Esophagus squamous epithelium (tissue), 4 donors: ENCODE measurements around the gene NR2C2.

Experiments used
- CTCF ChIP-seq, 6 experiments: fragments of 450-650 bp in 4 of 6; fragments of 200-600 bp in 2 of 6; sonication (generic) in 2 of 6; IDR thresholded peaks; one replicate each; pipeline ENCODE4 v1.5.1; 2016 to 2019; ENCODE audit warnings: antibody characterized with exemption in 6 of 6, mild to moderate bottlenecking in 4 of 6, moderate library complexity in 4 of 6
- POLR2A ChIP-seq, 4 donors: fragments of 450-650 bp; IDR thresholded peaks; one replicate each; pipeline ENCODE4 v1.6.1; 2017; ENCODE audit warnings: antibody characterized with exemption in 4 of 4, mild to moderate bottlenecking in 4 of 4, moderate library complexity in 3 of 4

- TF ChIP-seq POLR2A (IDR thresholded peaks at IDR 0.05) (no peak), CTCF (IDR thresholded peaks at IDR 0.05) (no peak)
These were observed 95.6 kb downstream of the NR2C2 start for GRCh38 chr3:15042936-15043335.
